ENCODE measurements around the gene IPO13.

- TF ChIP-seq POLR2A (IDR thresholded peaks at IDR 0.05) (no peak), CTCF (IDR thresholded peaks at IDR 0.05) (no peak)
These were observed 45.4 kb upstream of the IPO13 start for GRCh38 chr1:43901196-43901961.
